ENCODE results near the gene ST8SIA2. TPM values are rescaled to one million over a fixed set of nuclear protein-coding genes. Genes with fewer than 3 reads are reported as not detected.

ST8SIA2 gene
- total RNA-seq, 1 donor from 2014 or later, result 13.6 TPM

DNA sequence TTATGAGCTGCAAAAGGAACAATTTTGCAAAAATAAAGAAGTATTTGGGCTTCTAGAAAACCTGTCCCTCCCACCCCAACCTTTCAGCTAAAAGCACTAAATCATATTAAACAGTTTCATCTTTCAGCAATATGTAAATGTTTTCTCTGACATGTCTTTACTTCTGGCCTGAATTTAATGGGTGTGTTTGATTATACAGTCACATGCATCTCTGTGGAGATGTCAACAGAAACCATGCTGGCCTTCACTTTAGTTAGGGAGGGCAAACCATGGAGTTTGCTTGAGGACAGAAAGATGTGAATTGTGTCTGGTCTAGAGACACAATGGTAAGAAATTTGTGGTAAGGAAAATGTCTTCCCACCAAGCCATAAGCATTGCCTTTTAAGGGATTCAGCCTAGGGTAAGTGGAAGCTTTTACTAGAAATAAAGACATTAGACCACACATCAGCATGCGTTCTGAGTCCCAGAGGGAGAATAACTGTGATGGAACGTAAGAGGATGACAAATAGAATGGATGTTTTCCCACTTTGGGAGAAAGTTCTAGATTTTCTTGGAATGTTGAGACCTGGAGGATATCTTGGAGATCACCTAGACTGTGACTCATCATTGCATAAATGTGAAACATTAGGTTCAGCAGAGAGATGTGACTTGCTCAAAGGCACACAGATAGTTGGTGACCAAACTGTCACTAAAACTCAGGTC lies 68.9 kb downstream of the ST8SIA2 start:
- Mint-ChIP-seq H3K4me1 (no peaks in the 10 kb centered on the region), H3K27ac (no peak overlapping the region), H3K27me3 (ENCODE audit: insufficient read depth, low read depth) (peaks cover 2% of the 10 kb centered on the region), H3K36me3 (peaks cover 58% of the 10 kb centered on the region), H3K9me3 (no peaks in the 10 kb centered on the region), H3K4me3 (no peak overlapping the region)
- H3K27me3 ChIP-seq, result no peaks in the 10 kb centered on the region
- H3F3A ChIP-seq (ENCODE audit: low read depth), result no peaks in the 10 kb centered on the region
- H3K27ac ChIP-seq, result no peak overlapping the region
- no peaks in the 10 kb centered on the region for H4K20me1 ChIP-seq (ENCODE audit: low read depth)
- no peaks in the 10 kb centered on the region for H3K9me3 ChIP-seq (ENCODE audit: low read depth)
- no peak for DNase-seq (ENCODE audit: low spot score)
- no peak overlapping the region for H3K9ac ChIP-seq
- H3K4me2 ChIP-seq, result no peak overlapping the region
- no peak overlapping the region for H2AFZ ChIP-seq (replicated peaks)
- TF ChIP-seq, protein P1, sequence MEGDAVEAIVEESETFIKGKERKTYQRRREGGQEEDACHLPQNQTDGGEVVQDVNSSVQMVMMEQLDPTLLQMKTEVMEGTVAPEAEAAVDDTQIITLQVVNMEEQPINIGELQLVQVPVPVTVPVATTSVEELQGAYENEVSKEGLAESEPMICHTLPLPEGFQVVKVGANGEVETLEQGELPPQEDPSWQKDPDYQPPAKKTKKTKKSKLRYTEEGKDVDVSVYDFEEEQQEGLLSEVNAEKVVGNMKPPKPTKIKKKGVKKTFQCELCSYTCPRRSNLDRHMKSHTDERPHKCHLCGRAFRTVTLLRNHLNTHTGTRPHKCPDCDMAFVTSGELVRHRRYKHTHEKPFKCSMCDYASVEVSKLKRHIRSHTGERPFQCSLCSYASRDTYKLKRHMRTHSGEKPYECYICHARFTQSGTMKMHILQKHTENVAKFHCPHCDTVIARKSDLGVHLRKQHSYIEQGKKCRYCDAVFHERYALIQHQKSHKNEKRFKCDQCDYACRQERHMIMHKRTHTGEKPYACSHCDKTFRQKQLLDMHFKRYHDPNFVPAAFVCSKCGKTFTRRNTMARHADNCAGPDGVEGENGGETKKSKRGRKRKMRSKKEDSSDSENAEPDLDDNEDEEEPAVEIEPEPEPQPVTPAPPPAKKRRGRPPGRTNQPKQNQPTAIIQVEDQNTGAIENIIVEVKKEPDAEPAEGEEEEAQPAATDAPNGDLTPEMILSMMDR (IDR thresholded peaks at IDR 0.05), result no peak
- TF ChIP-seq EZH2phosphoT487 (IDR thresholded peaks at IDR 0.05) (no peak), EZH2 (IDR thresholded peaks at IDR 0.05) (no peak)
- H3K4me1 ChIP-seq, result no peaks in the 10 kb centered on the region
- no peaks in the 10 kb centered on the region for H3K79me2 ChIP-seq (ENCODE audit: low read depth)
- no peaks in the 10 kb centered on the region for H3K36me3 ChIP-seq
- no peak overlapping the region for H3K4me3 ChIP-seq

DNA sequence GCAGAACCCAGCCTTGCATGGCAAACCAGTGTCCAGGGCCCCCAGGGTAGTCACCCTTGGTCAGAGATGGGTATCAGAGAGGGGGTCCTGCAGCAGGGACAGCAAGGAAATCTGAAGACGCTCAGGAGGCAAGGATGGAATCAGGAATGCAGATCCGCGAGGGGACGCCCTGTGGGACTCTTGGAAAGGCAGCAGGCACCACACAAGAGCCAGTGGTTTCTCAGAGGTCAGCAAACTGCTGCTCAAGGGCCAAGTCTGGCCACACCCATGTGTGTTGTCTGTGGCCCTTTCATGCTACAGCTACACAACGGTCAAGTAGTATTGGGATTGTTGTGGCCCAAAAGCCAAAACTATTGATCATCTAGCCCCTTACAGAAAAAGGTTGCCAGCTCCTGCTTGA lies 69.7 kb downstream of the ST8SIA2 start:
- Histone ChIP-seq H3K36me3 (no peaks in the 10 kb centered on the region), H3K79me2 (ENCODE audit: low read depth) (no peaks in the 10 kb centered on the region), H3K9me3 (ENCODE audit: low read depth) (no peaks in the 10 kb centered on the region), H3K27me3 (no peaks in the 10 kb centered on the region), H3K4me3 (no peak overlapping the region), H3K27ac (no peak overlapping the region), H3K9ac (no peak overlapping the region), H4K20me1 (ENCODE audit: low read depth) (no peaks in the 10 kb centered on the region), H3F3A (ENCODE audit: low read depth) (no peaks in the 10 kb centered on the region), H3K4me1 (no peaks in the 10 kb centered on the region), H3K4me2 (no peak overlapping the region), H2AFZ (replicated peaks) (no peak overlapping the region)
- Mint-ChIP-seq H3K9me3 (no peaks in the 10 kb centered on the region), H3K4me1 (no peaks in the 10 kb centered on the region), H3K27ac (no peak overlapping the region), H3K27me3 (ENCODE audit: insufficient read depth, low read depth) (peaks cover 4% of the 10 kb centered on the region), H3K36me3 (peaks cover 60% of the 10 kb centered on the region), H3K4me3 (no peak overlapping the region)
- TF ChIP-seq, protein P1 (IDR thresholded peaks at IDR 0.05), result no peak
- no peak for TF ChIP-seq EZH2phosphoT487 (IDR thresholded peaks at IDR 0.05)
- DNase-seq (ENCODE audit: low spot score), result no peak

DNA sequence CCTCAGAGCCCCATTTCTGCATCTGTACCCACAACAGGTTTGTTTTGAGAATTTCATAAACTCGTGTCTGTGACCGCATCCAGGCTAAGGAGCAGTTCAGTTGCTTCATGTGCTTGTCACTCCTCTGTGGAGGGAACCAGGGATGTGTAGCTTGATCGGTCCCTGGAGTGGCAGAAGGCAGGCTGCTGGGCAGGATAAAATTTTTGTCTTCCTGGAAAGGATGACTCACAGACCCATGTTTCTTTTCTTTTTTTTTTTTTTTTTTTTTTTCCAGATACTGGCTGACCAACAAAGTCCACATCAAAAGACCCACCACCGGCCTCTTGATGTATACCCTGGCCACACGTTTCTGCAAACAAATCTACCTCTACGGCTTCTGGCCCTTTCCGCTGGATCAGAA lies 70.1 kb downstream of the ST8SIA2 start:
- H3K36me3 Mint-ChIP-seq, result peaks cover 57% of the 10 kb centered on the region
- Histone ChIP-seq H3K9me3 (ENCODE audit: low read depth) (no peaks in the 10 kb centered on the region), H2AFZ (replicated peaks) (no peak overlapping the region), H3K27ac (no peak overlapping the region), H3K4me1 (no peaks in the 10 kb centered on the region), H3F3A (ENCODE audit: low read depth) (no peaks in the 10 kb centered on the region), H3K9ac (no peak overlapping the region), H3K27me3 (no peaks in the 10 kb centered on the region), H3K36me3 (no peaks in the 10 kb centered on the region), H3K79me2 (ENCODE audit: low read depth) (no peaks in the 10 kb centered on the region), H4K20me1 (ENCODE audit: low read depth) (no peaks in the 10 kb centered on the region), H3K4me2 (no peak overlapping the region), H3K4me3 (no peak overlapping the region)
- TF ChIP-seq, protein P1 (IDR thresholded peaks at IDR 0.05), result no peak
- TF ChIP-seq EZH2phosphoT487 (IDR thresholded peaks at IDR 0.05) (no peak), EZH2 (IDR thresholded peaks at IDR 0.05) (no peak)
- no peak for DNase-seq (ENCODE audit: low spot score)
- H3K4me3 Mint-ChIP-seq, result no peak overlapping the region
- no peak overlapping the region for H3K27ac Mint-ChIP-seq
- H3K9me3 Mint-ChIP-seq, result no peaks in the 10 kb centered on the region
- H3K4me1 Mint-ChIP-seq, result no peaks in the 10 kb centered on the region
- peaks cover 3% of the 10 kb centered on the region for H3K27me3 Mint-ChIP-seq (ENCODE audit: insufficient read depth, low read depth)

Data from neural progenitor cell (in vitro differentiated cells).